H1 (cell line): ENCODE data around the gene NRAS. TPM values are rescaled to one million over a fixed set of nuclear protein-coding genes. Genes with fewer than 3 reads are reported as not detected.

ENCODE experiments used
- CTCF ChIA-PET: fragments of 300-600 bp; sonication (Branson Sonifier 250); formaldehyde crosslinking; loops from one replicate; lab custom pipeline; 2021; ENCODE audit not compliant: partially characterized antibody; lab: Charles Lee
- POLR2A ChIA-PET: fragments of 300-600 bp; sonication (Branson Sonifier 250); formaldehyde crosslinking; loops from one replicate; lab custom pipeline; 2021; ENCODE audit warnings: inconsistent platforms; ENCODE audit not compliant: partially characterized antibody; lab: Charles Lee
- DNase-seq, 2 experiments: peaks; one replicate each; pipeline versions ENCODE4 v3.0.0 to v3.0.0-alpha.2; 2010 to 2022; ENCODE audit warnings: low spot score in 2 of 2, low read depth in 1 of 2, mixed read lengths in 1 of 2
- FAIRE-seq: peaks from 2 replicates; lab custom pipeline; 2011; peaks lifted over from hg19 to GRCh38; lab: Jason Lieb, UNC
- H2AFZ ChIP-seq: 2 replicates; pipeline ENCODE4 v1.8.1; 2012; ENCODE audit warnings: low read length, inconsistent platforms
- H2AK5ac ChIP-seq: 2 replicates; pipeline ENCODE4 v1.6.1; 2013; ENCODE audit warnings: low read depth, low read length
- H2BK120ac ChIP-seq: replicated peaks from 2 replicates; pipeline ENCODE3; 2013; ENCODE audit warnings: low read depth, low read length, inconsistent platforms
- H2BK12ac ChIP-seq: 2 replicates; pipeline ENCODE4 v1.6.1; 2013; ENCODE audit warnings: low read depth, low read length
- H2BK15ac ChIP-seq: 2 replicates; pipeline ENCODE4 v1.6.1; 2013; ENCODE audit warnings: low read length
- H2BK20ac ChIP-seq: 2 replicates; pipeline ENCODE4 v1.6.1; 2013; ENCODE audit warnings: low read length
- H2BK5ac ChIP-seq: 2 replicates; pipeline ENCODE4 v1.6.1; 2013; ENCODE audit warnings: low read depth, low read length
- H3K14ac ChIP-seq: 2 replicates; pipeline ENCODE4 v1.6.1; 2013; ENCODE audit warnings: inconsistent platforms; ENCODE audit not compliant: insufficient read length
- H3K18ac ChIP-seq: 2 replicates; pipeline ENCODE4 v1.6.1; 2013; ENCODE audit warnings: low read length; ENCODE audit errors: extremely low read depth
- H3K23ac ChIP-seq: 2 replicates; pipeline ENCODE4 v1.6.1; 2013; ENCODE audit warnings: inconsistent platforms; ENCODE audit not compliant: insufficient read length
- H3K23me2 ChIP-seq: 2 replicates; pipeline ENCODE4 v1.6.1; 2013; ENCODE audit warnings: low read depth, low read length
- H3K27ac ChIP-seq: 2 replicates; pipeline ENCODE4 v1.6.1; 2011; ENCODE audit warnings: low read depth, low read length, inconsistent platforms
- H3K27me3 ChIP-seq, 4 experiments: replicated peaks in 1 of 4; 1 replicate in 1 of 4; 2 replicates in 3 of 4; pipeline versions ENCODE4 v1.6.1 to v1.8.1; 2011 to 2013; ENCODE audit warnings: low read length in 3 of 4, mild to moderate bottlenecking in 3 of 4, inconsistent platforms in 2 of 4, mixed read lengths in 2 of 4, moderate library complexity in 1 of 4; ENCODE audit not compliant: control insufficient read depth in 3 of 4, insufficient read depth in 3 of 4; ENCODE audit errors: extremely low read depth in 1 of 4
- H3K36me3 ChIP-seq, 4 experiments: 2 replicates each; pipeline versions ENCODE4 v1.6.1 to v1.8.1; 2011 to 2013; ENCODE audit warnings: mild to moderate bottlenecking in 4 of 4, low read length in 3 of 4, moderate library complexity in 2 of 4, control low read depth in 1 of 4, inconsistent platforms in 1 of 4; ENCODE audit not compliant: insufficient read depth in 4 of 4, control insufficient read depth in 2 of 4
- H3K4ac ChIP-seq: replicated peaks from 2 replicates; pipeline ENCODE3; 2013; ENCODE audit warnings: low read length, low read depth, mixed read lengths, inconsistent platforms; ENCODE audit not compliant: insufficient read length
- H3K4me1 ChIP-seq, 4 experiments: replicated peaks in 1 of 4; 1 replicate in 1 of 4; 2 replicates in 3 of 4; pipeline versions ENCODE4 v1.6.1 to v1.8.1; 2011 to 2013; ENCODE audit warnings: low read length in 3 of 4, inconsistent platforms in 2 of 4, mixed read lengths in 1 of 4; ENCODE audit not compliant: insufficient read depth in 4 of 4, control insufficient read depth in 3 of 4
- H3K4me2 ChIP-seq, 2 experiments: 2 replicates each; pipeline versions ENCODE4 v1.6.1 to v1.8.1; 2011 to 2013; ENCODE audit warnings: low read depth in 2 of 2, low read length in 2 of 2, control low read depth in 1 of 2, inconsistent platforms in 1 of 2, mild to moderate bottlenecking in 1 of 2; ENCODE audit not compliant: insufficient read depth in 1 of 2
- H3K4me3 ChIP-seq, 4 experiments: fragments of 200-600, 300-600 bp in 1 of 4; sonication (generic), shearing (Covaris generic), sonication (Bioruptor Twin) in 1 of 4; 2 replicates each; pipeline versions ENCODE4 v1.5.1 to v1.8.1; 2011 to 2016; ENCODE audit warnings: low read length in 4 of 4, low read depth in 3 of 4, control low read depth in 2 of 4, inconsistent platforms in 2 of 4, mild to moderate bottlenecking in 2 of 4, mixed read lengths in 1 of 4, moderate library complexity in 1 of 4; ENCODE audit not compliant: insufficient read depth in 2 of 4; ENCODE audit errors: extremely low read depth in 1 of 4
- H3K56ac ChIP-seq: replicated peaks from 2 replicates; pipeline ENCODE3; 2013; ENCODE audit warnings: low read depth, mild to moderate bottlenecking, mixed read lengths, low read length, inconsistent platforms; ENCODE audit not compliant: insufficient read length
- H3K79me1 ChIP-seq: 2 replicates; pipeline ENCODE4 v1.6.1; 2013; ENCODE audit warnings: low read depth, low read length, control low read depth
- H3K79me2 ChIP-seq, 2 experiments: 2 replicates each; pipeline versions ENCODE4 v1.6.1 to v1.8.1; 2012 to 2013; ENCODE audit warnings: low read length in 2 of 2, mild to moderate bottlenecking in 2 of 2, inconsistent platforms in 1 of 2; ENCODE audit not compliant: insufficient read depth in 2 of 2, control insufficient read depth in 1 of 2
- H3K9ac ChIP-seq, 4 experiments: replicated peaks in 1 of 4; 1 replicate in 1 of 4; 2 replicates in 3 of 4; pipeline versions ENCODE4 v1.6.1 to v1.8.1; 2011 to 2013; ENCODE audit warnings: low read depth in 3 of 4, low read length in 3 of 4, control low read depth in 2 of 4, mild to moderate bottlenecking in 2 of 4, moderate library complexity in 2 of 4, inconsistent platforms in 1 of 4; ENCODE audit errors: extremely low read depth in 1 of 4
- H3K9me3 ChIP-seq, 2 experiments: 2 replicates each; pipeline versions ENCODE4 v1.6.1 to v1.8.1; 2012 to 2013; ENCODE audit warnings: mild to moderate bottlenecking in 2 of 2, moderate library complexity in 2 of 2, control low read depth in 1 of 2, inconsistent platforms in 1 of 2, low read depth in 1 of 2, low read length in 1 of 2, mixed read lengths in 1 of 2; ENCODE audit not compliant: insufficient read depth in 2 of 2
- H4K20me1 ChIP-seq, 2 experiments: replicated peaks in 1 of 2; 2 replicates each; pipeline versions ENCODE3 to v1.8.1; 2011 to 2013; ENCODE audit warnings: inconsistent platforms in 2 of 2, low read length in 2 of 2, mild to moderate bottlenecking in 1 of 2; ENCODE audit not compliant: insufficient read depth in 2 of 2, control insufficient read depth in 1 of 2
- H4K5ac ChIP-seq: 2 replicates; pipeline ENCODE4 v1.6.1; 2013; ENCODE audit warnings: low read length, low read depth, mixed read lengths, inconsistent platforms; ENCODE audit not compliant: insufficient read length
- H4K8ac ChIP-seq: 2 replicates; pipeline ENCODE4 v1.8.0; 2013; ENCODE audit warnings: mild to moderate bottlenecking, moderate library complexity, low read length, inconsistent platforms; ENCODE audit not compliant: insufficient read depth; ENCODE audit errors: extremely low read depth
- H4K91ac ChIP-seq: replicated peaks from 2 replicates; pipeline ENCODE3; 2013; ENCODE audit warnings: low read length, mixed read lengths, inconsistent platforms; ENCODE audit not compliant: insufficient read length
- ASH2L ChIP-seq: fragments of 200-600, 300-600 bp; sonication (generic); IDR thresholded peaks from one replicate; pipeline ENCODE4 v1.7.1; 2017; ENCODE audit warnings: low read length
- CEBPB ChIP-seq: IDR thresholded peaks from 2 replicates; pipeline ENCODE4 v1.6.1; 2012; ENCODE audit warnings: low read depth, low read length
- RAD21 ChIP-seq, 2 experiments: IDR thresholded peaks in 1 of 2; conservative IDR thresholded peaks in 1 of 2; 2 replicates each; pipeline ENCODE4 v1.6.1; 2011; ENCODE audit warnings: low read depth in 2 of 2, low read length in 2 of 2, improper control_type of control experiment in 1 of 2, inconsistent platforms in 1 of 2, mild to moderate bottlenecking in 1 of 2, moderate library complexity in 1 of 2
- SIN3A ChIP-seq, 2 experiments: IDR thresholded peaks in 1 of 2; conservative IDR thresholded peaks in 1 of 2; 2 replicates each; pipeline ENCODE4 v1.6.1; 2011 to 2012; ENCODE audit warnings: low read length in 2 of 2, improper control_type of control experiment in 1 of 2, low read depth in 1 of 2, mild to moderate bottlenecking in 1 of 2
- SP2 ChIP-seq: IDR thresholded peaks from 2 replicates; pipeline ENCODE4 v1.6.1; 2012; ENCODE audit warnings: mild to moderate bottlenecking, low read length, inconsistent platforms
- WGBS, 2 experiments: shearing (Covaris generic) in 1 of 2; methylation state at CpG; one replicate each; pipeline versions ENCODE4 v1.1.6 to v1.1.7; 2013 to 2015; ENCODE audit warnings: low lambda C conversion rate in 2 of 2, mixed read lengths in 2 of 2, inconsistent platforms in 1 of 2, low coverage in 1 of 2, missing lambda C conversion rate in 1 of 2; ENCODE audit not compliant: insufficient replicate concordance in 2 of 2, insufficient coverage in 1 of 2, insufficient read length in 1 of 2; ENCODE audit errors: extremely low coverage in 1 of 2, missing lambda C conversion rate in 1 of 2; 5-methylcytosine and 5-hydroxymethylcytosine counted together
- polyA plus RNA-seq, 7 experiments: library from polyadenylated mRNA; depleted of rRNA in 3 of 7; stranded (reverse) in 5 of 7; unstranded in 2 of 7; fragments of >200 nt in 5 of 7; fragments of 200-250 nt in 2 of 7; gene quantifications; 1 replicate in 5 of 7; 2 replicates in 1 of 7; 4 replicates in 1 of 7; pipeline versions ENCODE4 v1.2.1 to v1.2.3, GENCODE V29; 2011 to 2013; ENCODE audit warnings: missing spikeins in 2 of 7, mixed read lengths in 2 of 7
- total RNA-seq: library from RNA; stranded (reverse); fragmentation: NEBNext Ultra II Directional; extraction: Animal tissue kit (Norgen Biotek cat#: 25700); gene quantifications from 2 replicates; pipeline ENCODE4 v1.2.1, GENCODE V29; 2021

Gene NRAS
- total and polyA plus RNA-seq, 2 of the 8 experiments (the other 6 are each of a cell fraction or from before 2014, with no cell fraction given): 24.5 to 65.1 TPM

DNA sequence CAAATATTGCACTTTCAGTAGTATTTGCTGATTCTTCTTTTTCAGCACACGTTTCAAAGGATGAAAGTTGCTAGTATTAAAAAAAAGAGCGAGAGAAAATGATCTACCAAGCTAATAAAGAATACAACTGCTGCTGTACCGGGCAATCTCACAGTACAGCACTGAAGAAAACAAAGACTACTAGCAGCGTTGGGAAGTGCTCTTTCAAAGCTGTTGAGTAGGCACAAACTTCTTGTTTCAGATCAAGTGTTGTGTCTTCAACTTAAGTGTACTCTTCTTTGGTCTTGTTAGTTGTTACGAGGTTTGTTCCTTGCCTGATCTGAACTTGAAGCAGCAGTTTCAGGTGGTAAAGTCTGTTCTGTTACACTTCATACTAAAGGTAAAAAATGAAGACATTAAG is 33.3 kb upstream of the NRAS start:
- H3K27me3 ChIP-seq: no peaks in the 10 kb centered on the region
- H2AFZ ChIP-seq: no peak overlapping the region
- H3K36me3 ChIP-seq: peaks cover 2 to 57% (median 27%) of the 10 kb centered on the region in 4 experiments; a peak in 7 of 8 replicates
- no peak overlapping the region for H4K5ac ChIP-seq
- no peak for FAIRE-seq
- H3K79me1 ChIP-seq: peaks cover 4% of the 10 kb centered on the region
- no peak overlapping the region for H3K56ac ChIP-seq
- H3K79me2 ChIP-seq: peaks cover 52 to 100% of the 10 kb centered on the region in 2 experiments
- no peak overlapping the region for H3K4me3 ChIP-seq
- no peak overlapping the region for H3K27ac ChIP-seq
- 91% methylated on average over 5 of the region's 5 CpGs; no CpG with 5 or more reads in 1 of the 2 experiments for WGBS, 2 experiments
- no peak overlapping the region for H2BK5ac ChIP-seq
- peaks cover 33 to 37% of the 10 kb centered on the region in 2 experiments for H4K20me1 ChIP-seq
- no peak overlapping the region for H3K18ac ChIP-seq
- no peak overlapping the region for H3K4ac ChIP-seq
- no peak overlapping the region for H3K23ac ChIP-seq
- ChIA-PET CTCF (no interaction called here), POLR2A (interaction anchor here (1.1 to 1.7 kb wide), 5 partner anchors 12 to 40 kb away, joined by 3 to 7 read pairs (median 4); partner anchors contain the start of genes NRAS and SIKE1)
- H2BK20ac ChIP-seq: no peak overlapping the region
- no peak overlapping the region for H2BK12ac ChIP-seq
- no peak overlapping the region for H2BK120ac ChIP-seq
- H3K9me3 ChIP-seq: no peaks in the 10 kb centered on the region
- no peaks in the 10 kb centered on the region for H3K23me2 ChIP-seq
- H3K4me2 ChIP-seq: no peak overlapping the region
- H4K8ac ChIP-seq: no peak overlapping the region
- peaks cover 0 to 5% (median 0%) of the 10 kb centered on the region in 4 experiments; a peak in 1 of 7 replicates for H3K4me1 ChIP-seq
- DNase-seq: no peak
- H4K91ac ChIP-seq: no peak overlapping the region
- H2AK5ac ChIP-seq: no peak overlapping the region
- H2BK15ac ChIP-seq: no peak overlapping the region
- no peak overlapping the region for H3K9ac ChIP-seq
- no peak overlapping the region for H3K14ac ChIP-seq
- TF ChIP-seq SP2 (no peak), CEBPB (no peak), RAD21 (IDR thresholded peaks at IDR 0.05 in 1 of 2, conservative IDR thresholded peaks at IDR 0.05 in 1 of 2; ENCODE audit: low read depth in 2 of 2, low read length in 2 of 2) (no peak), ASH2L (no peak), SIN3A (conservative IDR thresholded peaks at IDR 0.05 in 1 of 2, IDR thresholded peaks at IDR 0.05 in 1 of 2; ENCODE audit: low read depth in 1 of 2, low read length in 2 of 2) (no peak)
